ENCODE data around the gene KCNQ4.

KCNQ4 gene

GRCh38 chr1:40783001-40783905 lies at the start of gene KCNQ4:
KCNQ4 (plus strand) TSS chr1:40783787; CDS start chr1:40784094, 307 bp downstream.
- DNase-seq: no peak

- no peak for DNase-seq
Measured at GRCh38 chr1:40734882-40735628, 48.5 kb upstream of the KCNQ4 start.

GRCh38 chr1:40736085-40736531 lies 47.5 kb upstream of the KCNQ4 start:
- no peak for DNase-seq

- DNase-seq: no peak
Measured at GRCh38 chr1:40738831-40739230, 44.8 kb upstream of the KCNQ4 start.

GRCh38 chr1:40739455-40740008 lies 44.1 kb upstream of the KCNQ4 start:
- no peak for DNase-seq

GRCh38 chr1:40740039-40740996 lies 43.3 kb upstream of the KCNQ4 start:
- no peak for DNase-seq

- DNase-seq: no peak
Measured at GRCh38 chr1:40740997-40741736, 42.4 kb upstream of the KCNQ4 start.

GRCh38 chr1:40742363-40743061 lies 41.1 kb upstream of the KCNQ4 start:
- DNase-seq: peak; percentile 6

- DNase-seq: no peak
Measured at GRCh38 chr1:40743452-40743851, 40.1 kb upstream of the KCNQ4 start.

GRCh38 chr1:40743860-40744259 lies 39.7 kb upstream of the KCNQ4 start:
- no peak for DNase-seq

- no peak for DNase-seq
Measured at GRCh38 chr1:40745176-40745575, 38.4 kb upstream of the KCNQ4 start.

- DNase-seq: no peak
Measured at GRCh38 chr1:40746344-40747090, 37.1 kb upstream of the KCNQ4 start.

GRCh38 chr1:40748841-40749718 lies 34.5 kb upstream of the KCNQ4 start:
- DNase-seq: no peak

- DNase-seq: no peak
Measured at GRCh38 chr1:40749817-40750216, 33.8 kb upstream of the KCNQ4 start.

GRCh38 chr1:40750451-40750908 lies 33.1 kb upstream of the KCNQ4 start:
- DNase-seq: peak; percentile 19

- no peak for DNase-seq
Measured at GRCh38 chr1:40751802-40752201, 31.8 kb upstream of the KCNQ4 start.

- no peak for DNase-seq
Measured at GRCh38 chr1:40753142-40753882, 30.3 kb upstream of the KCNQ4 start.

GRCh38 chr1:40754201-40754600 lies 29.4 kb upstream of the KCNQ4 start:
- no peak for DNase-seq
